Right lobe of liver (tissue), 4 donors: ENCODE measurements around the gene CWF19L2.

Experiments
- CTCF ChIP-seq, 4 donors: fragments of 200-600 bp in 3 of 4; fragments of 450-650 bp in 1 of 4; IDR thresholded peaks; one replicate each; pipeline versions ENCODE4 v1.5.1 to v1.8.0; 2016 to 2022; ENCODE audit warnings: antibody characterized with exemption in 4 of 4, mild to moderate bottlenecking in 2 of 4
- POLR2A ChIP-seq: fragments of 450-650 bp; IDR thresholded peaks from one replicate; pipeline ENCODE4 v1.6.1; 2017; ENCODE audit warnings: antibody characterized with exemption, mild to moderate bottlenecking
- donor health status: DM: no; HTN: no; CAD: no.
- donor health status: DM: no; HTN: no; CAD: no.
- donor health status: DM: no; HTN: yes; CAD: no.

DNA sequence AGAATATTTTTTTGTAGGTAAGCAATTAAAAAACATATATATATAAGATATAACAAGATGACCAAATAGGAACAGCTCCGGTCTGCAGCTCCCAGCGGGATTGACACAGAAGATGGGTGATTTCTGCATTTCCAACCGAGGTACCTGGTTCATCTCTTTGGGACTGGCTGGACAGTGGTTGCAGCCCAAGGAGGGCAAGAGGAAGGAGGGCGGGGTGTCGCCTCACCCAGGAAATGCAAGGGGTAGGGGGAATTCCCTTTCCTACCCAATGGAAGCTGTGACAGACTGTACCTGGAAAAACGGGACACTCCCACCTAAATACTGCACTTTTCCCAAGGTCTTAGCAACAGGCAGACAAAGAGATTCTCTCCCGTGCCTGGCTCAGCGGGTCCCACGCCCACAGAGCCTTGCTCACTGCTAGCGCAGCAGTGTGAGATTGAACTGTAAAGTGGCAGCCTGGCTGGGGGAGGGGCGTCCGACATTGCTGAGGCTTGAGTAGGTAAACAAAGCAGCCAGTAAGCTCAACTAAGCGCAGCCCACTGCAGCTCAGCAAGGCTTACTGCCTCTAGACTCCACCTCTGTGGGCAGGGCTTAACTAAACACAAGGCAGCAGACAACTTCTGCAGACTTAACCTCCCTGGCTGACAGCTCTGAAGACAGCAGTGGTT is 163.8 kb downstream of the CWF19L2 start:
- no peak for TF ChIP-seq CTCF (IDR thresholded peaks at IDR 0.05)
- no peak for TF ChIP-seq POLR2A
